ENCODE measurements around the gene ATG2A. TPM values are rescaled to one million over a fixed set of nuclear protein-coding genes. Genes with fewer than 3 reads are reported as not detected.
A peak's percentile ranks its signal among the peaks of the same experiment; 100 is the strongest.

Gene ATG2A
- total and polyA plus RNA-seq, 9 of the 15 experiments (the other 6 are each of a cell fraction or from before 2014, with no cell fraction given): 0.25 to 45.9 (median 5.2) TPM

- TF ChIP-seq ZNF584 (CRISPR knock-in tag; IDR thresholded peaks at IDR 0.05; ENCODE audit: low read depth) (no peak), ZNF707 (CRISPR knock-in tag; conservative IDR thresholded peaks at IDR 0.05) (no peak), ESRRB (CRISPR knock-in tag; IDR thresholded peaks at IDR 0.05; ENCODE audit: borderline replicate concordance) (no peak), ZNF347 (CRISPR knock-in tag; IDR thresholded peaks at IDR 0.05; ENCODE audit: low read depth) (no peak), SMAD4 (CRISPR knock-in tag; conservative IDR thresholded peaks at IDR 0.05) (peak; percentile 80), BCL6 (CRISPR knock-in tag; IDR thresholded peaks at IDR 0.05) (no peak), RAD51 (IDR thresholded peaks at IDR 0.05; ENCODE audit: borderline replicate concordance, low read depth) (no peak), SP1 (CRISPR knock-in tag; IDR thresholded peaks at IDR 0.05) (peak; percentile 95), SNIP1 (IDR thresholded peaks at IDR 0.05; ENCODE audit: low read depth) (no peak), CHD1 (IDR thresholded peaks at IDR 0.05; ENCODE audit: low read length) (no peak), NCOA1 (IDR thresholded peaks at IDR 0.05; ENCODE audit: low read depth) (0 out of 2 replicates have a peak, but pooled peaks have one; percentile 49), CHCHD3 (CRISPR knock-in tag; IDR thresholded peaks at IDR 0.05) (no peak), NR2C2 (CRISPR knock-in tag; IDR thresholded peaks at IDR 0.05) (no peak), NR2C2 (tag; IDR thresholded peaks at IDR 0.05) (peak; percentile 31; the same call in 1 of the 2 replicates), PTRF (tag; IDR thresholded peaks at IDR 0.05) (no peak), NR3C1 (CRISPR knock-in tag; IDR thresholded peaks at IDR 0.05) (no peak), CEBPG (CRISPR knock-in tag; IDR thresholded peaks at IDR 0.05) (no peak), CEBPG (tag; conservative IDR thresholded peaks at IDR 0.05 in 1 of 2, IDR thresholded peaks at IDR 0.05 in 1 of 2) (no peak), PRPF4 (IDR thresholded peaks at IDR 0.05; ENCODE audit: insufficient read depth, low read depth, low read length, poor library complexity, severe bottlenecking) (peak; percentile 84), MTA2 (IDR thresholded peaks at IDR 0.05; ENCODE audit: low read depth) (no peak), ZNF24 (IDR thresholded peaks at IDR 0.05) (no peak), NCOA6 (IDR thresholded peaks at IDR 0.05) (no peak), FIP1L1 (IDR thresholded peaks at IDR 0.05; ENCODE audit: low read depth, low read length, poor library complexity, severe bottlenecking) (no peak)
- TF ChIP-seq, protein P1, sequence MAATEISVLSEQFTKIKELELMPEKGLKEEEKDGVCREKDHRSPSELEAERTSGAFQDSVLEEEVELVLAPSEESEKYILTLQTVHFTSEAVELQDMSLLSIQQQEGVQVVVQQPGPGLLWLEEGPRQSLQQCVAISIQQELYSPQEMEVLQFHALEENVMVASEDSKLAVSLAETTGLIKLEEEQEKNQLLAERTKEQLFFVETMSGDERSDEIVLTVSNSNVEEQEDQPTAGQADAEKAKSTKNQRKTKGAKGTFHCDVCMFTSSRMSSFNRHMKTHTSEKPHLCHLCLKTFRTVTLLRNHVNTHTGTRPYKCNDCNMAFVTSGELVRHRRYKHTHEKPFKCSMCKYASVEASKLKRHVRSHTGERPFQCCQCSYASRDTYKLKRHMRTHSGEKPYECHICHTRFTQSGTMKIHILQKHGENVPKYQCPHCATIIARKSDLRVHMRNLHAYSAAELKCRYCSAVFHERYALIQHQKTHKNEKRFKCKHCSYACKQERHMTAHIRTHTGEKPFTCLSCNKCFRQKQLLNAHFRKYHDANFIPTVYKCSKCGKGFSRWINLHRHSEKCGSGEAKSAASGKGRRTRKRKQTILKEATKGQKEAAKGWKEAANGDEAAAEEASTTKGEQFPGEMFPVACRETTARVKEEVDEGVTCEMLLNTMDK (IDR thresholded peaks at IDR 0.05; ENCODE audit: borderline replicate concordance, insufficient read depth, low read depth, low read length, poor library complexity, severe bottlenecking): peak; percentile 97
- TF ChIP-seq, protein P2, sequence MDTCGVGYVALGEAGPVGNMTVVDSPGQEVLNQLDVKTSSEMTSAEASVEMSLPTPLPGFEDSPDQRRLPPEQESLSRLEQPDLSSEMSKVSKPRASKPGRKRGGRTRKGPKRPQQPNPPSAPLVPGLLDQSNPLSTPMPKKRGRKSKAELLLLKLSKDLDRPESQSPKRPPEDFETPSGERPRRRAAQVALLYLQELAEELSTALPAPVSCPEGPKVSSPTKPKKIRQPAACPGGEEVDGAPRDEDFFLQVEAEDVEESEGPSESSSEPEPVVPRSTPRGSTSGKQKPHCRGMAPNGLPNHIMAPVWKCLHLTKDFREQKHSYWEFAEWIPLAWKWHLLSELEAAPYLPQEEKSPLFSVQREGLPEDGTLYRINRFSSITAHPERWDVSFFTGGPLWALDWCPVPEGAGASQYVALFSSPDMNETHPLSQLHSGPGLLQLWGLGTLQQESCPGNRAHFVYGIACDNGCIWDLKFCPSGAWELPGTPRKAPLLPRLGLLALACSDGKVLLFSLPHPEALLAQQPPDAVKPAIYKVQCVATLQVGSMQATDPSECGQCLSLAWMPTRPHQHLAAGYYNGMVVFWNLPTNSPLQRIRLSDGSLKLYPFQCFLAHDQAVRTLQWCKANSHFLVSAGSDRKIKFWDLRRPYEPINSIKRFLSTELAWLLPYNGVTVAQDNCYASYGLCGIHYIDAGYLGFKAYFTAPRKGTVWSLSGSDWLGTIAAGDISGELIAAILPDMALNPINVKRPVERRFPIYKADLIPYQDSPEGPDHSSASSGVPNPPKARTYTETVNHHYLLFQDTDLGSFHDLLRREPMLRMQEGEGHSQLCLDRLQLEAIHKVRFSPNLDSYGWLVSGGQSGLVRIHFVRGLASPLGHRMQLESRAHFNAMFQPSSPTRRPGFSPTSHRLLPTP (IDR thresholded peaks at IDR 0.05; ENCODE audit: borderline replicate concordance, extremely low read depth, insufficient read length): no peak
These were observed 38.3 kb downstream of the ATG2A start, which contains the start of gene EHD1 (continued) for GRCh38 chr11:64878494-64879243.

Data from K562 (cell line).